Neuronal stem cell (in vitro differentiated cells): ENCODE data around the gene LRRC32.
"Not testable (repeated sequence)": the region's sequence is repeated elsewhere in the genome, so short reads cannot be mapped to it uniquely, and the experiment has no call there.

Experiments used
- DNase-seq: peaks from one replicate; pipeline ENCODE4 v3.0.0-alpha.2; 2013; ENCODE audit warnings: low spot score
- H2AFZ ChIP-seq: one replicate; pipeline ENCODE4 v1.6.1; 2013; ENCODE audit warnings: mild to moderate bottlenecking, low read length, inconsistent platforms
- H2AK5ac ChIP-seq: 2 replicates; pipeline ENCODE4 v1.6.1; 2013; ENCODE audit warnings: low read depth, mild to moderate bottlenecking, inconsistent platforms, low read length, moderate library complexity, mixed read lengths
- H2BK120ac ChIP-seq: 2 replicates; pipeline ENCODE4 v1.6.1; 2013; ENCODE audit warnings: low read depth, mild to moderate bottlenecking, inconsistent platforms, low read length, moderate library complexity, mixed read lengths
- H2BK12ac ChIP-seq: one replicate; pipeline ENCODE4 v1.6.1; 2013; ENCODE audit warnings: low read length, inconsistent platforms
- H2BK15ac ChIP-seq: 2 replicates; pipeline ENCODE4 v1.6.1; 2013; ENCODE audit warnings: mild to moderate bottlenecking, low read length, inconsistent platforms, mixed read lengths
- H2BK5ac ChIP-seq: one replicate; pipeline ENCODE4 v1.6.1; 2013; ENCODE audit warnings: inconsistent platforms, mild to moderate bottlenecking, low read length, moderate library complexity
- H3K14ac ChIP-seq: one replicate; pipeline ENCODE4 v1.6.1; 2013; ENCODE audit warnings: low read length, inconsistent platforms
- H3K18ac ChIP-seq: 2 replicates; pipeline ENCODE4 v1.6.1; 2013; ENCODE audit warnings: low read length, inconsistent platforms
- H3K23ac ChIP-seq: 2 replicates; pipeline ENCODE4 v1.6.1; 2013; ENCODE audit warnings: low read depth, mild to moderate bottlenecking, mixed read lengths, low read length, inconsistent platforms; ENCODE audit not compliant: poor library complexity
- H3K27ac ChIP-seq: replicated peaks from 3 replicates; pipeline ENCODE4 v1.5.1; 2013; ENCODE audit warnings: low read length, inconsistent platforms
- H3K27me3 ChIP-seq, 3 experiments: 2 replicates each; pipeline ENCODE4 v1.6.1; 2013; ENCODE audit warnings: low read length in 3 of 3, mild to moderate bottlenecking in 2 of 3, inconsistent platforms in 1 of 3, low read depth in 1 of 3, mixed read lengths in 1 of 3, moderate library complexity in 1 of 3; ENCODE audit not compliant: control insufficient read depth in 3 of 3, insufficient read depth in 3 of 3
- H3K36me3 ChIP-seq, 2 donors: replicated peaks in 1 of 2; 2 replicates each; pipeline ENCODE4 v1.6.1; 2013; ENCODE audit warnings: low read length in 2 of 2; ENCODE audit not compliant: control insufficient read depth in 2 of 2, insufficient read depth in 2 of 2
- H3K4ac ChIP-seq: 2 replicates; pipeline ENCODE4 v1.6.1; 2013; ENCODE audit warnings: inconsistent platforms, mild to moderate bottlenecking, low read length, moderate library complexity
- H3K4me1 ChIP-seq, 2 donors: 1 replicate in 1 of 2; 2 replicates in 1 of 2; pipeline ENCODE4 v1.6.1; 2013; ENCODE audit warnings: low read length in 2 of 2, low read depth in 1 of 2; ENCODE audit not compliant: control insufficient read depth in 2 of 2, insufficient read depth in 1 of 2
- H3K4me2 ChIP-seq: one replicate; pipeline ENCODE4 v1.6.1; 2013; ENCODE audit warnings: mild to moderate bottlenecking, low read length, inconsistent platforms; ENCODE audit not compliant: insufficient read depth, poor library complexity, severe bottlenecking
- H3K4me3 ChIP-seq, 2 donors: 2 replicates each; pipeline ENCODE4 v1.5.1; 2013; ENCODE audit warnings: low read length in 2 of 2, mild to moderate bottlenecking in 2 of 2, inconsistent platforms in 1 of 2, moderate library complexity in 1 of 2
- H3K79me1 ChIP-seq: one replicate; pipeline ENCODE4 v1.6.1; 2013; ENCODE audit warnings: low read depth, mild to moderate bottlenecking, inconsistent platforms, low read length, moderate library complexity
- H3K9ac ChIP-seq: one replicate; pipeline ENCODE4 v1.6.1; 2013; ENCODE audit warnings: mild to moderate bottlenecking, low read depth, low read length, inconsistent platforms; ENCODE audit not compliant: poor library complexity
- H3K9me3 ChIP-seq, 2 donors: replicated peaks in 1 of 2; 2 replicates each; pipeline versions ENCODE3 to v1.6.1; 2013; ENCODE audit warnings: low read length in 2 of 2, mild to moderate bottlenecking in 2 of 2, inconsistent platforms in 1 of 2, low read depth in 1 of 2, mixed read lengths in 1 of 2, moderate library complexity in 1 of 2; ENCODE audit not compliant: control insufficient read depth in 2 of 2, insufficient read depth in 1 of 2
- H4K8ac ChIP-seq: one replicate; pipeline ENCODE4 v1.6.1; 2013; ENCODE audit warnings: low read depth, mild to moderate bottlenecking, inconsistent platforms, low read length, moderate library complexity
- H4K91ac ChIP-seq: one replicate; pipeline ENCODE4 v1.6.1; 2013; ENCODE audit warnings: low read length, low read depth, mild to moderate bottlenecking, inconsistent platforms; ENCODE audit not compliant: poor library complexity
- WGBS, 2 donors: extraction: QIAGEN DNeasy Blood & Tissue Kit; methylation state at CpG; one replicate each; pipeline ENCODE4 v1.1.7; 2013; ENCODE audit warnings: missing lambda C conversion rate in 2 of 2, mixed read lengths in 1 of 2; ENCODE audit not compliant: insufficient read length in 2 of 2, insufficient replicate concordance in 1 of 2; ENCODE audit errors: extremely low coverage in 2 of 2; 5-methylcytosine and 5-hydroxymethylcytosine counted together

The LRRC32 gene

DNA sequence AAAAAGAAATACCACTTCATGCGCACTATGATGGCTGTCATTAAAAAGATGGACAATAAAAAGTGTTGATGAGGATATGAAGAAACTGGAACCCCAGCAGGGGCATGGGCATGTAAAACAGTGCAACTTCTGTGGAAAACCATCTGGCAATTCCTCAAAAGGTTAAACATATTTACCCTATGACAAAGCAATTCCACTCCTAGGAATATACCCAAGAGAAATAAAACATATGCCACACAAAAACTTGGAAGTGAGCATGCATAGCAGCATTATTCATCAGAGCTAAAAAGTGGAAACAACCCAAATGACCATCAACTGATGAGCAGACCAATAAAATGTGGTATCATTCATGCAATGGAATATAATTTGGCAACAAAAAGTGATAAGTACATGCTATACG, 50.1 kb downstream of the LRRC32 start:
- no peak overlapping the region for H3K9ac ChIP-seq

GRCh38 chr11:76619801-76620200, 50.7 kb downstream of the LRRC32 start:
- H3K9me3 ChIP-seq, H4K91ac ChIP-seq, H3K4me2 ChIP-seq, H3K4ac ChIP-seq, H2BK12ac ChIP-seq, DNase-seq, H3K36me3 ChIP-seq, H2AFZ ChIP-seq, H3K4me1 ChIP-seq, H2BK120ac ChIP-seq, H3K27me3 ChIP-seq, H2AK5ac ChIP-seq, H3K4me3 ChIP-seq, H4K8ac ChIP-seq, H3K23ac ChIP-seq, H3K14ac ChIP-seq, H3K27ac ChIP-seq, H3K9ac ChIP-seq, H3K79me1 ChIP-seq, H2BK5ac ChIP-seq, H3K18ac ChIP-seq, H2BK15ac ChIP-seq: not testable (repeated sequence)
- WGBS, 2 donors, result no CpG with 5 or more reads among the region's 5 CpGs

More for the DNA sequence above, 50.1 kb downstream of the LRRC32 start:
- Histone ChIP-seq H2BK5ac (no peak overlapping the region), H3K18ac (no peak overlapping the region), H3K36me3 (no peaks in the 10 kb centered on the region), H2AK5ac (no peak overlapping the region), H3K4ac (no peak overlapping the region), H3K4me3 (no peak overlapping the region), H3K79me1 (no peaks in the 10 kb centered on the region), H2BK15ac (no peak overlapping the region), H3K23ac (no peak overlapping the region), H3K27ac (no peak overlapping the region), H3K4me1 (peaks cover 0 to 6% of the 10 kb centered on the region in 2 donors), H3K9me3 (no peaks in the 10 kb centered on the region), H3K27me3 (peaks cover 0 to 5% (median 0%) of the 10 kb centered on the region in 3 experiments), H3K4me2 (no peak overlapping the region), H2BK120ac (no peak overlapping the region), H4K8ac (no peak overlapping the region), H2AFZ (no peak overlapping the region), H3K14ac (no peak overlapping the region), H2BK12ac (no peak overlapping the region), H4K91ac (no peak overlapping the region)
- no CpG with 5 or more reads among the region's 2 CpGs for WGBS, 2 donors
- DNase-seq, result no peak

GRCh38 chr11:76617553-76618265, 52.8 kb downstream of the LRRC32 start:
- no peak overlapping the region for H3K4me3 ChIP-seq
- H2BK120ac ChIP-seq, result no peak overlapping the region
- H3K9me3 ChIP-seq, result no peaks in the 10 kb centered on the region
- H3K14ac ChIP-seq, result no peak overlapping the region
- no peak overlapping the region for H3K9ac ChIP-seq
- no peak overlapping the region for H3K23ac ChIP-seq
- no peak overlapping the region for H3K27ac ChIP-seq
- H2AFZ ChIP-seq, result no peak overlapping the region
- H4K91ac ChIP-seq, result no peak overlapping the region
- no peaks in the 10 kb centered on the region for H3K79me1 ChIP-seq
- H3K36me3 ChIP-seq, result no peaks in the 10 kb centered on the region
- no peak overlapping the region for H3K4ac ChIP-seq
- WGBS, 2 donors, result no CpG with 5 or more reads among the region's 7 CpGs
- no peak overlapping the region for H2BK12ac ChIP-seq
- no peak for DNase-seq
- no peak overlapping the region for H3K4me2 ChIP-seq
- no peak overlapping the region for H3K18ac ChIP-seq
- peaks cover 0 to 9% (median 0%) of the 10 kb centered on the region in 3 experiments for H3K27me3 ChIP-seq
- H2BK5ac ChIP-seq, result no peak overlapping the region
- H2BK15ac ChIP-seq, result peak overlapping the region; percentile 65
- H4K8ac ChIP-seq, result no peak overlapping the region
- peaks cover 0 to 6% of the 10 kb centered on the region in 2 donors for H3K4me1 ChIP-seq
- no peak overlapping the region for H2AK5ac ChIP-seq

- H3K27ac ChIP-seq, result no peak overlapping the region
- peaks cover 0 to 9% (median 0%) of the 10 kb centered on the region in 3 experiments for H3K27me3 ChIP-seq
- H3K18ac ChIP-seq, result peak overlapping the region; percentile 44
- H3K79me1 ChIP-seq, result no peaks in the 10 kb centered on the region
- no peak for DNase-seq
- no CpG with 5 or more reads among the region's 10 CpGs for WGBS, 2 donors
- H3K14ac ChIP-seq, result no peak overlapping the region
- H2AK5ac ChIP-seq, result no peak overlapping the region
- no peak overlapping the region for H3K9ac ChIP-seq
- H3K4ac ChIP-seq, result no peak overlapping the region
- H3K4me2 ChIP-seq, result no peak overlapping the region
- H3K36me3 ChIP-seq, result no peaks in the 10 kb centered on the region
- H3K4me1 ChIP-seq, result peaks cover 0 to 2% of the 10 kb centered on the region in 2 donors
- no peak overlapping the region for H3K4me3 ChIP-seq
- no peak overlapping the region for H4K91ac ChIP-seq
- H2AFZ ChIP-seq, result no peak overlapping the region
- H2BK5ac ChIP-seq, result no peak overlapping the region
- no peaks in the 10 kb centered on the region for H3K9me3 ChIP-seq
- no peak overlapping the region for H4K8ac ChIP-seq
- no peak overlapping the region for H2BK120ac ChIP-seq
- H2BK15ac ChIP-seq, result peak overlapping the region; percentile 65
- no peak overlapping the region for H3K23ac ChIP-seq
- no peak overlapping the region for H2BK12ac ChIP-seq
These were observed 53.6 kb downstream of the LRRC32 start for GRCh38 chr11:76616676-76617552.
